Endothelial cell of umbilical vein (primary cell): ENCODE measurements around the gene MPP3. TPM values are rescaled to one million over a fixed set of nuclear protein-coding genes. Genes with fewer than 3 reads are reported as not detected.

Experiments used
- BruUV-seq: library from RNA; stranded (reverse); fragments of 400-500 nt; replicated peaks from 2 replicates; lab custom pipeline; 2021; lab: Mats Ljungman, UMichigan
- CTCF ChIA-PET: fragments of 300-600, 350-600 bp; sonication (Branson Sonifier 250); formaldehyde crosslinking; loops from one replicate; lab custom pipeline; 2021; ENCODE audit warnings: antibody characterized with exemption, inconsistent platforms; lab: Charles Lee
- POLR2A ChIA-PET: fragments of 300-600, 350-600 bp; sonication (Branson Sonifier 250); formaldehyde crosslinking; loops from one replicate; lab custom pipeline; 2021; ENCODE audit warnings: antibody characterized with exemption, inconsistent platforms; lab: Charles Lee
- DNase-seq: peaks from one replicate; pipeline ENCODE4 v3.0.0-alpha.2; 2011; ENCODE audit warnings: low read depth, low spot score
- FAIRE-seq: peaks from 2 replicates; lab custom pipeline; 2011; peaks lifted over from hg19 to GRCh38; lab: Jason Lieb, UNC
- H2AFZ ChIP-seq: 2 replicates; pipeline ENCODE4 v1.6.0; 2012; ENCODE audit warnings: low read depth, low read length, control low read depth, inconsistent platforms
- H3K27ac ChIP-seq: 2 replicates; pipeline ENCODE4 v1.5.1; 2011; ENCODE audit warnings: low read depth, mild to moderate bottlenecking, control low read depth, low read length, moderate library complexity; ENCODE audit not compliant: insufficient read depth
- H3K27me3 ChIP-seq, 2 experiments: 2 replicates each; pipeline versions ENCODE4 v1.6.0 to v1.6.1; 2011; ENCODE audit warnings: low read length in 2 of 2, mixed read lengths in 1 of 2; ENCODE audit not compliant: control insufficient read depth in 2 of 2, insufficient read depth in 2 of 2
- H3K36me3 ChIP-seq, 2 experiments: 2 replicates in 1 of 2; 3 replicates in 1 of 2; pipeline ENCODE4 v1.5.1; 2011; ENCODE audit warnings: low read length in 2 of 2, mild to moderate bottlenecking in 1 of 2, moderate library complexity in 1 of 2; ENCODE audit not compliant: control insufficient read depth in 2 of 2, insufficient read depth in 2 of 2; ENCODE audit errors: extremely low read depth in 1 of 2
- H3K4me1 ChIP-seq: 3 replicates; pipeline ENCODE4 v1.5.1; 2011; ENCODE audit warnings: mild to moderate bottlenecking, low read length; ENCODE audit not compliant: control insufficient read depth, insufficient read depth; ENCODE audit errors: extremely low read depth
- H3K4me2 ChIP-seq: 2 replicates; pipeline ENCODE4 v1.6.1; 2011; ENCODE audit warnings: low read length, control low read depth, mixed read lengths; ENCODE audit not compliant: insufficient read depth
- H3K4me3 ChIP-seq, 3 experiments: fragments of 200-600 bp in 1 of 3; sonication (generic), shearing (Covaris generic) in 1 of 3; replicated peaks in 1 of 3; 2 replicates each; pipeline ENCODE4 v1.5.1; 2011 to 2016; ENCODE audit warnings: control low read depth in 3 of 3, low read length in 3 of 3, mild to moderate bottlenecking in 2 of 3, inconsistent platforms in 1 of 3, low read depth in 1 of 3, moderate library complexity in 1 of 3; ENCODE audit not compliant: insufficient read depth in 1 of 3
- H3K79me2 ChIP-seq: 2 replicates; pipeline ENCODE4 v1.6.0; 2012; ENCODE audit warnings: low read length, inconsistent platforms; ENCODE audit not compliant: control insufficient read depth, insufficient read depth
- H3K9ac ChIP-seq: replicated peaks from 2 replicates; pipeline ENCODE3; 2011; ENCODE audit warnings: low read length, control low read depth; ENCODE audit not compliant: insufficient read depth; ENCODE audit errors: extremely low read depth
- H3K9me1 ChIP-seq: replicated peaks from 3 replicates; pipeline ENCODE4 v1.6.0; 2011; ENCODE audit warnings: mild to moderate bottlenecking, low read length; ENCODE audit not compliant: control insufficient read depth, insufficient read depth; ENCODE audit errors: extremely low read depth
- H3K9me3 ChIP-seq: replicated peaks from 2 replicates; pipeline ENCODE4 v1.5.1; 2012; ENCODE audit warnings: low read length, inconsistent platforms; ENCODE audit not compliant: control insufficient read depth, insufficient read depth
- H4K20me1 ChIP-seq: replicated peaks from 2 replicates; pipeline ENCODE3; 2011; ENCODE audit warnings: mild to moderate bottlenecking, low read length; ENCODE audit not compliant: control insufficient read depth, insufficient read depth; ENCODE audit errors: extremely low read depth
- CTCF ChIP-seq, 2 donors: IDR thresholded peaks; 1 replicate in 1 of 2; 2 replicates in 1 of 2; pipeline ENCODE4 v1.5.1; 2011; ENCODE audit warnings: low read length in 2 of 2, mild to moderate bottlenecking in 2 of 2, moderate library complexity in 2 of 2, control low read depth in 1 of 2, inconsistent platforms in 1 of 2, low read depth in 1 of 2; ENCODE audit not compliant: insufficient read depth in 1 of 2; ENCODE audit errors: extremely low read depth in 1 of 2
- EZH2 ChIP-seq: IDR thresholded peaks from 2 replicates; pipeline ENCODE4 v1.6.1; 2012; ENCODE audit warnings: borderline replicate concordance, low read depth, mild to moderate bottlenecking, moderate library complexity, low read length, inconsistent platforms; ENCODE audit not compliant: severe bottlenecking
- FOS ChIP-seq: IDR thresholded peaks from 2 replicates; pipeline ENCODE4 v1.6.1; 2011; ENCODE audit warnings: mild to moderate bottlenecking, low read length, moderate library complexity, borderline replicate concordance; ENCODE audit not compliant: insufficient read depth
- GATA2 ChIP-seq: IDR thresholded peaks from 2 replicates; pipeline ENCODE4 v1.7.0; 2011; ENCODE audit warnings: low read depth, mild to moderate bottlenecking, moderate library complexity, mixed read lengths, low read length; ENCODE audit not compliant: insufficient read length, insufficient read depth
- JUN ChIP-seq: IDR thresholded peaks from 2 replicates; pipeline ENCODE4 v1.6.1; 2011; ENCODE audit warnings: borderline replicate concordance, low read depth; ENCODE audit not compliant: insufficient read length, insufficient read depth
- MAX ChIP-seq: IDR thresholded peaks from 2 replicates; pipeline ENCODE4 v1.6.1; 2011; ENCODE audit not compliant: insufficient read depth, insufficient read length
- MYC ChIP-seq: IDR thresholded peaks from one replicate; pipeline ENCODE4 v1.6.1; 2011; ENCODE audit warnings: mild to moderate bottlenecking, low read depth, low read length
- POLR2A ChIP-seq: IDR thresholded peaks from 2 replicates; pipeline ENCODE4 v1.6.1; 2012; ENCODE audit warnings: low read depth, mild to moderate bottlenecking, control low read depth, low read length
- POLR2AphosphoS5 ChIP-seq: IDR thresholded peaks from 2 replicates; pipeline ENCODE4 v1.6.1; 2012; ENCODE audit warnings: low read depth, mild to moderate bottlenecking, control low read depth, low read length, moderate library complexity; ENCODE audit not compliant: insufficient read depth
- dilution Hi-C: fragments of 300-500 bp; cut with MboI; formaldehyde crosslinking; loops from one replicate; pipeline ENCODE4 v1.15.0; 2019; ENCODE audit warnings: low sequenced_read_pairs; ENCODE audit not compliant: extremely low pct_ligation_motif_present
- intact Hi-C: fragments of 100-400 bp; cut with micrococcal nuclease; formaldehyde crosslinking; loops from one replicate; pipeline ENCODE4 v1.10.0; 2022
- polyA plus RNA-seq, 4 experiments: library from polyadenylated mRNA; depleted of rRNA in 3 of 4; stranded (reverse) in 3 of 4; unstranded in 1 of 4; fragments of >200 nt; gene quantifications; 2 replicates each; pipeline versions ENCODE4 v1.2.1 to v1.2.3, GENCODE V29; 2011 to 2012; ENCODE audit warnings: missing spikeins in 1 of 4
- total RNA-seq: library from RNA; stranded (reverse); gene quantifications from 2 replicates; pipeline ENCODE4 v1.2.3, GENCODE V29; 2021

Gene MPP3
- total and polyA plus RNA-seq, 2 donors (not counting 3 experiments of a cell fraction or from before 2014, with no cell fraction given): 6.1 to 11.3 TPM

GRCh38 chr17:43864161-43864984 is 31.4 kb upstream of the MPP3 start:
- Histone ChIP-seq H3K4me1 (no peaks in the 10 kb centered on the region), H4K20me1 (no peaks in the 10 kb centered on the region), H3K36me3 (no peaks in the 10 kb centered on the region), H3K9ac (no peak overlapping the region), H3K4me2 (no peak overlapping the region), H3K27me3 (peaks cover 7 to 13% of the 10 kb centered on the region in 2 experiments), H3K79me2 (no peaks in the 10 kb centered on the region), H3K9me1 (no peaks in the 10 kb centered on the region), H3K27ac (no peak overlapping the region), H3K4me3 (no peak overlapping the region), H3K9me3 (no peaks in the 10 kb centered on the region), H2AFZ (no peak overlapping the region)
- POLR2A ChIA-PET: interaction anchor here (0.7 kb wide), 1 partner anchor 13 kb away, joined by 5 read pairs; no protein-coding TSS in a partner anchor
- intact Hi-C loops (no loop called here), dilution Hi-C loops (no loop called here)
- DNase-seq (no peak), FAIRE-seq (no peak)
- TF ChIP-seq MYC (no peak), MAX (no peak), CTCF (IDR thresholded peaks at IDR 0.05; ENCODE audit: extremely low read depth in 1 of 2, insufficient read depth in 1 of 2, low read depth in 1 of 2, low read length in 2 of 2) (no peak), POLR2A (no peak), EZH2 (no peak), GATA2 (no peak), POLR2AphosphoS5 (no peak), JUN (no peak), FOS (no peak)
- CTCF ChIA-PET: interaction anchor here (1.0 to 1.7 kb wide), 4 partner anchors 9 to 164 kb away, joined by 3 to 6 read pairs (median 4); no protein-coding TSS in a partner anchor
- no TSS peak for BruUV-seq
